Panc1 (cell line): ENCODE data around the gene MTERF4. TPM values are rescaled to one million over a fixed set of nuclear protein-coding genes. Genes with fewer than 3 reads are reported as not detected.

ENCODE experiments used
- ATAC-seq: fragments of 200-7000 bp; cut with Tn5 transposase; 2 replicates; pipeline ENCODE4 v1.9.1; 2020; ENCODE audit warnings: mild to moderate bottlenecking, moderate library complexity
- BruUV-seq: library from RNA; stranded (reverse); fragments of 400-500 nt; replicated peaks from 2 replicates; lab custom pipeline; 2021; lab: Mats Ljungman, UMichigan
- CTCF ChIA-PET: fragments of 300-600 bp; sonication (Branson Sonifier 250); formaldehyde crosslinking; loops from one replicate; lab custom pipeline; 2022; ENCODE audit warnings: antibody characterized with exemption; lab: Charles Lee
- POLR2A ChIA-PET: fragments of 300-600 bp; sonication (Branson Sonifier 250); formaldehyde crosslinking; loops from one replicate; lab custom pipeline; 2022; ENCODE audit warnings: antibody characterized with exemption; lab: Charles Lee
- DNase-seq: peaks from one replicate; pipeline ENCODE4 v3.0.0-alpha.2; 2010; ENCODE audit warnings: low read depth, low spot score
- H3K27ac ChIP-seq: 2 replicates; pipeline ENCODE4 v1.5.1; 2011; ENCODE audit warnings: mild to moderate bottlenecking, low read length, inconsistent platforms
- H3K27me3 ChIP-seq: fragments of 200-500 bp; sonication (Bioruptor generic); 2 replicates; pipeline ENCODE4 v1.6.0; 2014; ENCODE audit warnings: low read length, inconsistent platforms; ENCODE audit not compliant: control insufficient read depth, insufficient read depth
- H3K36me3 ChIP-seq: fragments of 200-500 bp; sonication (Bioruptor generic); 2 replicates; pipeline ENCODE4 v1.5.1; 2014; ENCODE audit warnings: inconsistent platforms, mild to moderate bottlenecking, low read length, moderate library complexity; ENCODE audit not compliant: control insufficient read depth, insufficient read depth
- H3K4me1 ChIP-seq: 2 replicates; pipeline ENCODE4 v1.5.1; 2011; ENCODE audit warnings: inconsistent platforms, mild to moderate bottlenecking, low read length, moderate library complexity; ENCODE audit not compliant: control insufficient read depth, insufficient read depth
- H3K4me3 ChIP-seq, 2 experiments: 2 replicates each; pipeline ENCODE4 v1.5.1; 2011 to 2012; ENCODE audit warnings: low read depth in 2 of 2, low read length in 2 of 2, mild to moderate bottlenecking in 2 of 2, inconsistent platforms in 1 of 2, moderate library complexity in 1 of 2
- H3K9me3 ChIP-seq: fragments of 200-500 bp; sonication (Bioruptor generic); 2 replicates; pipeline ENCODE4 v1.5.1; 2014; ENCODE audit warnings: low read depth, mild to moderate bottlenecking, inconsistent platforms, low read length, moderate library complexity; ENCODE audit not compliant: control insufficient read depth, insufficient read depth
- POLR2AphosphoS5 ChIP-seq: IDR thresholded peaks from 2 replicates; pipeline ENCODE4 v1.6.1; 2012; ENCODE audit warnings: mild to moderate bottlenecking, low read depth, low read length, moderate library complexity
- REST ChIP-seq, 2 experiments: IDR thresholded peaks; 2 replicates each; pipeline ENCODE4 v1.6.1; 2011 to 2012; ENCODE audit warnings: low read depth in 2 of 2, control low read depth in 1 of 2, low read length in 1 of 2, mild to moderate bottlenecking in 1 of 2, moderate library complexity in 1 of 2; ENCODE audit not compliant: insufficient read depth in 1 of 2
- SIN3A ChIP-seq: IDR thresholded peaks from 2 replicates; pipeline ENCODE4 v1.6.1; 2012; ENCODE audit warnings: low read depth, mild to moderate bottlenecking, low read length, moderate library complexity, borderline replicate concordance; ENCODE audit not compliant: insufficient read depth
- TCF7L2 ChIP-seq: IDR thresholded peaks from 2 replicates; pipeline ENCODE4 v1.6.1; 2011; ENCODE audit warnings: mild to moderate bottlenecking, low read depth, low read length, inconsistent platforms
- in situ Hi-C: cut with HindIII; loops from 2 replicates; pipeline ENCODE4 v1.10.0; 2016; ENCODE audit warnings: low sequenced_read_pairs, low pct_unique_long_range_greater_than_20kb
- intact Hi-C: fragments of 100-400 bp; cut with micrococcal nuclease; formaldehyde crosslinking; loops from one replicate; pipeline ENCODE4 v1.10.0; 2022; ENCODE audit not compliant: unreplicated experiment
- total RNA-seq: library from RNA; stranded (reverse); gene quantifications from one replicate; pipeline ENCODE4 v1.2.1, GENCODE V29; 2021; ENCODE audit not compliant: unreplicated experiment
- TF ChIP-seq, protein P1 (sequence below): fragments of 450-650 bp; IDR thresholded peaks from 2 replicates; pipeline ENCODE4 v1.5.1; 2017; ENCODE audit warnings: mild to moderate bottlenecking

MTERF4 gene
- total RNA-seq, 1 experiment from 2014 or later = 28.9 TPM

GRCh38 chr2:241091201-241091600, 10.9 kb downstream of the MTERF4 start:
- Histone ChIP-seq H3K4me1 (no peaks in the 10 kb centered on the region), H3K27ac (no peak overlapping the region), H3K27me3 (no peaks in the 10 kb centered on the region), H3K36me3 (peaks cover 18% of the 10 kb centered on the region), H3K4me3 (no peak overlapping the region), H3K9me3 (no peaks in the 10 kb centered on the region)
- DNase-seq (no peak), ATAC-seq (no peak)
- in situ Hi-C loops = no loop called here
- TF ChIP-seq SIN3A (no peak), TCF7L2 (no peak), POLR2AphosphoS5 (no peak), REST (IDR thresholded peaks at IDR 0.05; ENCODE audit: insufficient read depth in 1 of 2, low read depth in 2 of 2, low read length in 1 of 2) (no peak)
- TF ChIP-seq, protein P1, sequence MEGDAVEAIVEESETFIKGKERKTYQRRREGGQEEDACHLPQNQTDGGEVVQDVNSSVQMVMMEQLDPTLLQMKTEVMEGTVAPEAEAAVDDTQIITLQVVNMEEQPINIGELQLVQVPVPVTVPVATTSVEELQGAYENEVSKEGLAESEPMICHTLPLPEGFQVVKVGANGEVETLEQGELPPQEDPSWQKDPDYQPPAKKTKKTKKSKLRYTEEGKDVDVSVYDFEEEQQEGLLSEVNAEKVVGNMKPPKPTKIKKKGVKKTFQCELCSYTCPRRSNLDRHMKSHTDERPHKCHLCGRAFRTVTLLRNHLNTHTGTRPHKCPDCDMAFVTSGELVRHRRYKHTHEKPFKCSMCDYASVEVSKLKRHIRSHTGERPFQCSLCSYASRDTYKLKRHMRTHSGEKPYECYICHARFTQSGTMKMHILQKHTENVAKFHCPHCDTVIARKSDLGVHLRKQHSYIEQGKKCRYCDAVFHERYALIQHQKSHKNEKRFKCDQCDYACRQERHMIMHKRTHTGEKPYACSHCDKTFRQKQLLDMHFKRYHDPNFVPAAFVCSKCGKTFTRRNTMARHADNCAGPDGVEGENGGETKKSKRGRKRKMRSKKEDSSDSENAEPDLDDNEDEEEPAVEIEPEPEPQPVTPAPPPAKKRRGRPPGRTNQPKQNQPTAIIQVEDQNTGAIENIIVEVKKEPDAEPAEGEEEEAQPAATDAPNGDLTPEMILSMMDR = no peak
- intact Hi-C loops = no loop called here
- BruUV-seq = no TSS peak
- POLR2A ChIA-PET = no interaction called here
- CTCF ChIA-PET = no interaction called here

GRCh38 chr2:241088791-241089732, 13.0 kb downstream of the MTERF4 start:
- no peak for ATAC-seq
- H3K36me3 ChIP-seq = peaks cover 11% of the 10 kb centered on the region
- BruUV-seq = no TSS peak
- CTCF ChIA-PET = no interaction called here
- H3K27me3 ChIP-seq = no peaks in the 10 kb centered on the region
- H3K27ac ChIP-seq = no peak overlapping the region
- no peak for DNase-seq
- TF ChIP-seq, protein P1 = no peak
- no peak for TF ChIP-seq POLR2AphosphoS5
- no peak for TF ChIP-seq REST (IDR thresholded peaks at IDR 0.05; ENCODE audit: insufficient read depth in 1 of 2, low read depth in 2 of 2, low read length in 1 of 2)
- TF ChIP-seq SIN3A = no peak
- TF ChIP-seq TCF7L2 = no peak
- POLR2A ChIA-PET = no interaction called here
- no peak overlapping the region for H3K4me3 ChIP-seq
- in situ Hi-C loops = no loop called here
- intact Hi-C loops = no loop called here
- no peaks in the 10 kb centered on the region for H3K9me3 ChIP-seq
- no peaks in the 10 kb centered on the region for H3K4me1 ChIP-seq
